NCI-H446 (cell line): Measurements from ENCODE around the gene KLHL9.
"Not testable (repeated sequence)": the region's sequence is repeated elsewhere in the genome, so short reads cannot be mapped to it uniquely, and the experiment has no call there.

ENCODE experiments used
- DNase-seq, 2 experiments: peaks; one replicate each; lab custom pipeline; 2025; lab: John Stamatoyannopoulos, UW

Gene KLHL9, protein sequence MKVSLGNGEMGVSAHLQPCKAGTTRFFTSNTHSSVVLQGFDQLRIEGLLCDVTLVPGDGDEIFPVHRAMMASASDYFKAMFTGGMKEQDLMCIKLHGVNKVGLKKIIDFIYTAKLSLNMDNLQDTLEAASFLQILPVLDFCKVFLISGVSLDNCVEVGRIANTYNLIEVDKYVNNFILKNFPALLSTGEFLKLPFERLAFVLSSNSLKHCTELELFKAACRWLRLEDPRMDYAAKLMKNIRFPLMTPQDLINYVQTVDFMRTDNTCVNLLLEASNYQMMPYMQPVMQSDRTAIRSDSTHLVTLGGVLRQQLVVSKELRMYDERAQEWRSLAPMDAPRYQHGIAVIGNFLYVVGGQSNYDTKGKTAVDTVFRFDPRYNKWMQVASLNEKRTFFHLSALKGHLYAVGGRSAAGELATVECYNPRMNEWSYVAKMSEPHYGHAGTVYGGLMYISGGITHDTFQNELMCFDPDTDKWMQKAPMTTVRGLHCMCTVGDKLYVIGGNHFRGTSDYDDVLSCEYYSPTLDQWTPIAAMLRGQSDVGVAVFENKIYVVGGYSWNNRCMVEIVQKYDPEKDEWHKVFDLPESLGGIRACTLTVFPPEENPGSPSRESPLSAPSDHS

DNA sequence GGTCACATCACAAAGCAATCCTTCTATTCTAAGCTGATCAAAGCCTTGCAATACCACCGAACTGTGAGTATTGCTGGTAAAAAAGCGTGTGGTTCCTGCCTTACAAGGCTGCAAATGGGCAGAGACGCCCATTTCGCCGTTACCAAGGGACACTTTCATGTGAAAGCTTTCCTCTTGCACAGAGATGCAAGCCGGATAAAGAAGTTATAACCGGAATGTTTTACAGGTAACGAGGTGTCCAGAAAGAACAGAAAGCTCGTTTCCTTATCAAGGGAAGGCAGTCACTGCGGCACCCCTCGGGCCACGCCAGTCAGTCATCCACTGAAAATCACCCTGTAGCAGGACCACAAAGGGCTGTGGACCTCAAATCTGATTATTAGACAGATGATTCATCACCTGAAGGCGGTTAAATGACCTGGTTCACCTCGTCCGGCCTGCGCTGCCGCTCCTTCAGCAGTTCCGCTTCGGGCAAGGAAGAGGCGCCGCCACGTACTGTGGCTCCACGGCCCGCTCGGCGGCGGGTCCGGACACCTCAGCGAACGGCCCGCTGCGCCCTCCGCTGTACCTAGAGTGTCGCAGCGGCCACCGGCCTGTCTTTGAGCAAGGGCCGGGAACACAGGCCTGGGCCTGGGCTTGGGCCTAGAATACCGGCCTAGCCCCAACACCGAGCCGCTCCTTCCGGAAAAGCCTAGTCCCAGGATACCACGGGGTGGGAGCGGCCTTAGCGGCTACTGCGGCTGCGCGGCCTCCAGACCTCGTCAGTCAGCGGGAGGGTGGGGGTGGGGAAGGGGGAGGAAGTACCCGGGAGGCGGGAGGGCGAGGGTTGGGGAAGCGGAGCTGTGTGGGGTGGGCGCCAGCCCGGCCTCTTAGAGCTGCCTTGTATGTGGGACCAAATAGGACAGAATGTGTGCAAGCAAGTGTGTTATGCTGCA lies at the start of gene KLHL9:
TSS of gene KLHL9 (minus strand) at position 704 of the 932 bp plus-strand sequence. CDS start at position 159, 545 bp downstream.
- peak; percentile 92 to 94 for DNase-seq

DNA sequence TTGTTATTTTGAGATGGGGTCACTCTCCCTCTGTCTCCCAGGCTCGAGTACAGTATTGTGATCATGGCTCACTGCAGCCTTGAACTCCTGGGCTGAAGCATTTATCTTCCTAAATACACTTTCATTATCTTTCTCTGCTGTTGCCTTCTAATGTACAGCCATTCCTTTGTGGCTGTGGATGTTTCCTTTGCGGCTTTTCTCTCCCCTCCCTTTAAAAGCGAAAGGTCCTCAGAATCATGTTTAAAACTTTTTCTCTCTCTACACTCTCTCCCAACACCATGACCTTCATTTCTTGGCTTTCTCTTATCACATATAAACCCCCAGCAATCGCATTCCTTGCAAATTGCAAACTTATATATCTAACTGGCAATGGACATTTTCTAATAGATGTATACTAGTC lies 48.4 kb upstream of the KLHL9 start:
- no peak for DNase-seq

DNA sequence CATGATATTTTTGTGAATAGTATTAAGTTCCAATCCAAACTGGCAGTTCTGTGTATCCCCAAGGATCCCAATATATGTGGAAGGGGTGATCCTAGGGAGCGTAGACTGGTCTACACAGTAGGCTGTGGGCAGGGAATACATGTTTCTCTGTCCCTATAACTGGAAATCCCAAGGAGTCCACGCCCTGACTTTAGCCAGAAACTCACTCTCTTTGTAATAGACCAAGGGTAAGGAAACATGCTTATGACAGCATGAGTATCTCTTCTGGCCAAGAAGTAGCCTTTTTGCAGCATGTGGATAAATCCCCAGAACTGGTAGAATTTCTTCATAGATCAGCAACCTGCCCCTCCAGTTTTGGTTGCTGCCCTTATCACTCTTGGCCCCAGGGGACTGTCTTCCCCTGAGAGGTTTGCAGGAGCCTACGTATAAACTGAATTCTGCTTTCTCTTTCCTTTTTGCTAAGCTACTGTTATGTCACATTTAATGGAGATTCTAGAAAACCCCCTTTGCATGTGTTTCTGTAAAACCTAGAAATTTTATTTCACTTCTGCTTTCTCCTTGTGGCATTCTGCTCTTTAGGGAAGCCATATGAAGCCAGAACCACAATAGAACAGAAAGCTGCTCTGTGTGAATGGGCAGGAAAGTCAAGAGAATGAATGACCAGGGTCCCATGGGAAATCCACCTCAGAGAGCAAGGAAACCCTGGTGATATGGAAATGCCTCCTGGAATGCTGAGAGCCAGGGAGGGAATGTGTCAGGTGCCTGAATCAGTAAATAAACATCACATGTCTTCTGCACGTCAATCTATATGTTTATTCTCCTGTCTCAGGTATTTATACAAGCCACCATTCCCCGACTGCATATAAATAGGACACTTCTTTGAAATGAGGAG lies 46.5 kb upstream of the KLHL9 start:
- no peak for DNase-seq

DNA sequence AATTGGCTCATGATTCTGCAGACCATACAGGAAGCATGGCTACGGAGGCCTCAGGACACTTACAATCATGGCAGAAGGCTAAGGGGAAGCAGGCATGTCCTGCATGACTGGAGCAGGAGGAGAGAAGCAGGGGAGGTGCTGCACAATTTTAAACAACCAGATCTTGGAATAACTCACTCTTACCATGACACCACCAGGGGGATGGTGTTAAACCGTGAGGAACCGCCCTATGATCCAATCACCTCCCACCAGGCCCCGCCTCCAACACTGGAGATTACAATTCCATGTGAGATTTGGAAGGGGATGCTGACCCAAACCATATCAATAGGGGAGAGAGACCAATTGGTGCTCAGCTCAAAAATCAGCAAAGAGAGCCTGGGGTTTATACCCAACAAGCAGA lies 36.3 kb upstream of the KLHL9 start:
- not testable (repeated sequence) for DNase-seq

DNA sequence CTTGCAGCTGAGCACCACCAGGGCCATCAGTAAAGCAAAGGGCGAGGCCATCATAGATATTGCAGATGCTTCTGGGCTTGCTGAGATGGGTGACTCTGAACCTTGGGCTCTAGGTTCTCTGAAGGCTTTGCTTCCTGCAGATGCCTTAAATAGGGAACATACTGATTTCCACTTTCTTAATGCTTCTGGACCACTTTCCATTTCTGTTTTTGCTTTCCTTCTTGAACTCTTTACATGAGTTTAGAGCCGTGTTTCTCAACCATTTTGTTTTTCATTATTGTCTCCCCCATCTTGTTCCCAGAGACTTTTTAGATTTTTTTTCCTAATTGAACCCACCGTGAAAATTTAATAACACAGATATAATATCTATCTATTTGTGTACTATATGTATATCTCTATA lies 32.8 kb upstream of the KLHL9 start, which contains the start of gene IFNA13:
TSS of gene IFNA13 (minus strand) at position 101 of the 400 bp plus-strand sequence. CDS start at position 54, 47 bp downstream.
- DNase-seq = no peak

DNA sequence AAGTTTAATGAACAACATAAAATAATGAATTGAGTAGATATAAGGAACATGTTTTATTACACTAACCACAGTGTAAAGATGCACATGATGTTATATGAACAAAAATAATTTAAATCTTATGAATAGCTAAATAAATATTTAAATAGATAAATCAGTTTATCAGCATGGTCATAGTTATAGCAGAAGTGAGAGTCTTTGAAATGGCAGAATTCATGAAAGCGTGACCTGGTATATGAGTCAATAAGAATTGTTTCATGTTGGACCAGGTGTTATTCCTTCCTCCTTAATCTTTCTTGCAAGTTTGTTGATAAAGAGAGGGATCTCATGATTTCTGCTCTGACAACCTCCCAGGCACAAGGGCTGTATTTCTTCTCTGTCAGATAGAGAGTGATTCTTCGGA lies 32.0 kb upstream of the KLHL9 start:
- DNase-seq = not testable (repeated sequence)

DNA sequence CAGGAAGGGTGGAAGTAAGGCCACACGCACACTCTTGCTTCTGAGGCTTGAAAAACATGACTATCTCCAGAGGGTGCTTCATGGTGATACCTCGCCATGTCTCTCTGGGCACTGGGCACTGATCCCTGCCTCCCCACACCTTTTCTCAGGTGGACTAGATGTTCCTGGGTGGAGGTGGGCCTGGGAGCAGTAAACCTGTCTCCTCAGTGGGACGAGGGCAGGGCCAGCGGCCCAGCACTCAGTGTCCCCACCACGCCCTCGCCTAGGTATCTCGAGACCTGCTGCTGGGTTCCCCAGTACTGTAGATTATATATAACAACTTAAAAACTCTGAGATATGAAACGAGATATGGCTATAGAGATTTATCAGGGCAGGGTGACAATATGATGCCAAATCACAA lies 27.1 kb upstream of the KLHL9 start:
- no peak for DNase-seq

DNA sequence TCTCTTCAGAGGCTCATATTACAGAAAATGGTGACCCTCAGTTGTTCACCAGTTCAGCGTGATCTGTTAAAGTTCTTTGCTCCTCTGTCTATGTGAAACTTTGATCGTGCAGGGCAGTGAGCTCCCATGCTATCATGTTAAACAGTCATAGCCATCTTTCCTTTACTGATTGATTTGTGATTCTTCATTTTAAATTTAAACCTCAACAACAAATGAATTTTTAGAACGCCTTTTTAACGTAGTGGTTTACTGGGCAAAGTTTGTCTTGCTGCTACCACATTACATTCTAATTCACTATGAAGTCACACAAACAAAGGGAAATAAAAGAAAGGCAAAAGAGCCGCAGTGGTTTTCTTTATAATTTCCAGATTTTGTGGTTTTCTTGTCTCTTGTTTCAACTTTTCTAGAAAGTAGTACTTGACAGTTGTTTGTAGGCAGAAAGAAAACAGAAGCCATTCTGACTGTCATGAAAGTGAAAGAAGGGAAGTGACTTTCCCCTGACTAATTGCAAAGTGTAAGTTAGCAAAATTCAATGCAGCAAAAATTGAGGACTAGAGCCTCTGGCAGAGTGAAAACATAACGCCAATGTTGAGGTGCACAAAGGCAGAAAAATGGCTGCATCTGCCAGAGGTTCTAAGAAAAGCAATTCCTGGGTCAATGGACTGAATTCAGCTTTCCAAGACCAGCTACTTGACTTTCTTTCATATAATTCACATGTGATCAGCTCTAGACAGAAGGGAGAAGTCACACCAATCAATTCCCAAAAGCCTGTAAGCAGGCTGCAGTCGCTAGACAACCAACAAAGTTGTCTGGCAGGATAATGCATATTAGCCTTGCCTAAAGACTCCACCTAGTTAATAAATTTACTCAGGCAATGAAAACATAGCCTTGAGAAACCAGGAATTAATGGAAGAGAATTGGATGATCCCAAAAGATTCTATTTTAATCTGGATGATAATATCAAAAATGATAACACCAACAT lies 22.6 kb upstream of the KLHL9 start:
- DNase-seq = no peak

DNA sequence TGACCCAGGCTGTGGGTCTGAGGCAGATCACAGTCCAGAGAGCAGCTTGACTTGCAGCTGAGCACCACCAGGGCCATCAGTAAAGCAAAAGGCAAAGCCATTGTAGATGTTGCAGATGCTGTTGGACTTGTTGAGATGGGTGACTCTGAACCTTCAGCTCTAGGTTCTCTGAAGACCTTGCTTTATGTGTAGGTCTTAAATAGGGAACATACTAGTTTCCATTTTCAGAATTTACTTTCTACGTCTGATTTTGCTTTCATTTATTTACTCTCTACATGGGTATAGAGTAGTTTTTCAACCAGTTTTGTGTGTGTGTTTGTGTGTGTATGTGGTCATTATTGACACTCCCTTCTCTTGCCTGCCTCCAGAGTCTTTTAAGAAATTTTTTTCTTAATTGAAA lies 15.6 kb upstream of the KLHL9 start, which contains the start of gene IFNA6:
TSS of gene IFNA6 (minus strand) at position 101 of the 400 bp plus-strand sequence. CDS start at position 101, 0 bp downstream.
- no peak for DNase-seq

DNA sequence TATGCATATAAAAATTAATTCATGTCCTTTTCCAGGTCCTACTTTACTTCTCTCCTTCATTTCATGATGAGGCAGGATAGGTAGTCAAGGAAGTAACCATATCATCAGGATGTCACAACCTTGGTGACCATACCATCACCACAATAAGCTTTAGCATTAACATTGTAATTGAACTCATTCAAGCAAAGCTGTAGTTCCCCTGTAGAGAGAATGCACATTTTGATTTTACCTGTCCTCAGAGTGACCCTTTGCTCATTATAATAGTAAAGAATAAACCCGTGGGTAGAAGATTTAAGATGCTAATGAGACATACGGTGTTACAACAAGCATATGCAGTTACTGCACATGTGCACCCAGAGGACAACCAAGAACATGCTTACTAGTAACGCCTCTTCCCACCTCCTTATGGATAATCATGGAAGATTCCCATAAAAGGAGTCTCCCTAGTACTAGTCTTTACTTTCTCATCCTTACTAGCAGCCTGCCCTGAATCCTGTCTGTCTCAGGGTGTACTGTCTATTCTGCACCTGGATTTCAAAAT lies 13.3 kb upstream of the KLHL9 start:
- DNase-seq = no peak

DNA sequence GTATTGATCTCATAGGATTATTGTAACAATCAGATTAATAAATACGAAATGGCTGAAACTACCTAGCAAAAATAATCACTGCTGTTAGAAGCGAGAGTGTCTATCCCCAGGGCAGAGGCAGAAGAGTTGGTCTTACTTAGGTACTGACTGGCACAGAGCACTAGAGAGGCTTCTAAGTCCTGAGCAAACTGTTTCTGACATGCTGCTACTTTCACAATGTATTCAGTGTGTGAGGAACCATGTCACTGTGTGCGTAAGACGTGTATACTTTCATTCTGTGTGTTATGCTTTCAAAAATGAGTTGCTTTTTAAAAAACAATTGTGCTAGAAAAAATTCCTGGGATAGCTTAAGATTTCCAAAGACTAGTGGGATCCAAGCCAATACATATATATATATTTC lies 5.5 kb upstream of the KLHL9 start:
- no peak for DNase-seq

DNA sequence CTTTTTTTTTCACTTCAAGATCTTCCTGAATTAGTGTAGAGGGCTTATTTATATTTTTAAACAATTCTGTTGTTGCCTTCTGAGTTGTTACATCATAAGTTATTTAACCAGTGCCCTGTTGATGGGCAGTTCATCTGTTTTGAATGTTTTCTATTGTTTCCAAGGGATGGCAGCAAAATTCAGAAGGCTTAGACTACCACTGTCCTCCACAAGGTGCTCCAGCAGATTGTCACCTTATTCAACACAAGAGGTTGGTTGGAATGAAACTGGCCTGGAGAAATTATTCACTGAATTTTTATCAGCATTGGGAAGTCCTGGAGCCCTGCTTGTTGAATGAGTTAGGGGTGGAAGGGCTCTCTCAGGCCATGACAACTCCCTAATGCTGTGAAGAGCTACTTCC lies 1.3 kb upstream of the KLHL9 start:
- DNase-seq = no peak

DNA sequence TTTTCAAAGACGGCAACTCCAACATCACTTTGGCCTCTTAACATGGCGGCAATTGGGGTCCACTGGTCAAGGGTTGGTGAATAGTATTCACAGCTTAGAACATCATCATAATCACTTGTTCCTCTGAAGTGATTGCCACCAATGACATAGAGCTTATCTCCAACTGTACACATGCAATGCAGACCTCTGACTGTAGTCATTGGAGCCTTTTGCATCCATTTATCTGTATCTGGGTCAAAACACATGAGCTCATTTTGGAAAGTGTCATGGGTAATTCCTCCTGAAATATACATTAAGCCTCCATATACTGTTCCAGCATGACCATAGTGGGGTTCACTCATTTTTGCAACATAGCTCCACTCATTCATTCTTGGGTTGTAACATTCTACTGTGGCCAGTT lies 2.0 kb downstream of the KLHL9 start:
- DNase-seq = no peak

DNA sequence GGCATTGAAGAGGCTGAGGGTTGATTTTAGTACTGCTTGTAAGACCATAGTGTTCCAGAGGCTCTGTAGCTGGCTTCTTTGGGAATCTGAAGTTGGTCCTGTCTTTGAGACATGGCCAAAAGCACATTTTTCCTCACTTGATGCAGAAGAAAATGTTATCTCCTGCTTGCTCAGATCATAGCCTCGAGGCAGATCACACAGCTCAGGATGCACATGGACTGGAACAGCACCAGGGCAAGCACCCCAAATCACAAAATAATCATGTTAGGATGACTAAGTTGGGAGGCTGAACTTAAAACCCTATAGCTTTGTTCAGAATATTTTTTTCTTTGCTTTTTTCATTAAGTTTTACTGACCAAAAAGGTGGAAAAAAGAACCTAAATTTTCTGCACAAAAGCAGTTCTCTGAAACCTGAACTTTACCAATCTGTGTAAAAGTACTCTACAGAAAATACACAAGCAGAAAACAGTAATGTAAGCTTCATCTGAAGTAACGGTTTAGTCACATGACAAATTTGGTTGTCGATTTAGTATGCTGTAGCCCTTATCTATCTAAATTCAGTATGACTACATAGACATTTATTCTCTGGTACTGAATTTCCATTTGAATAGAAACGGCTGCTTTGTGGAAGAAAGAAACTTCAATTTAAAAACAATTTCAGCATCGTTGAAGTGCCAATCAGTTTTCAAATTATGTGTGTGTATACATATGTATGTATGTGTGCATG lies 3.4 kb downstream of the KLHL9 start:
- DNase-seq = no peak

DNA sequence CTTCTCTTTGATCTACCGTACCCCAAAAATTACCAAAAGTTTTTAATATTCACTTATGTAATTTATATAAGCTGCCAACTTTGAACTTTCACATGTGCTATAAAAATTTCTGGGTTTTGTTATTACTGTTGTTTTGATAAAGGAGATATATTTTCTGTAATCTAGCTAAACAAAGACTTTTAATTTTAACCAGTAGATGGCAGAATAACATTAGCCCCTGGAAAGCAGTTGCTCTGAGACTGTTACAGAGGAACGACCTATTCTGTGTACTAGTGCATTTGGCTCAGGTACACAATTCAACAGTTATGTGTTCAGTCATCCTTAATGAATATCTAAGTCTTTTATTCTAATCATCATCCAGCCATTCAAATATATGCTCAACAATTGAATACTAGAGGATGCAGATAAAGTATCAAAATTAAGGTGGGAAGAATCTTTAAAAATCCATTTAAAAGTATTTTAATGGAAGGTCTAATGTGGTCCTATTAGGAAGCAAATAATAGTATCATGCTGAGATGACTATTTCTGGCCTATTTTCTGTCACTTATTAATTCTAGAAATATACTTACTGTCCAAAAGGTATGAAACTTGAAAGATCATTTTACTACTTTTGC lies 8.6 kb downstream of the KLHL9 start:
- peak in 1 of 2 experiments; percentile 71 for DNase-seq

DNA sequence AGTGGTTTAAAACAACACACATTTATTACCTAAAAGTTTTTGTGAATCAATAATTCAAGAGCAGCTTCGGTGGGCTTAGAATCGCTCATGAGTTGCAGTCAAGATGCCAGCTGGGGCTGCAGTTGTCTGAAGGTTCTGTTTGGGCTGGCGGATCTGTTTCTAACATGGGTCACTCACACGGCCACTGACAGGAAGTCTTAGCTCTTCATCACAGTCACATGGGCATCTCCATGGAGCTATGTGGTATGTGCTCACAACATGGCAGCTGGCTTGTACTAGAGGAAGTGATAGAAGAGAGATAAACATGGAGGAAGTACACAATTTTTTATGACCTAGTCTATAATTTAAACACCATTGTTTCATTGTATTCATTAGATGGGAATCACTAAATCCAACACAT lies 11.2 kb downstream of the KLHL9 start:
- no peak for DNase-seq

DNA sequence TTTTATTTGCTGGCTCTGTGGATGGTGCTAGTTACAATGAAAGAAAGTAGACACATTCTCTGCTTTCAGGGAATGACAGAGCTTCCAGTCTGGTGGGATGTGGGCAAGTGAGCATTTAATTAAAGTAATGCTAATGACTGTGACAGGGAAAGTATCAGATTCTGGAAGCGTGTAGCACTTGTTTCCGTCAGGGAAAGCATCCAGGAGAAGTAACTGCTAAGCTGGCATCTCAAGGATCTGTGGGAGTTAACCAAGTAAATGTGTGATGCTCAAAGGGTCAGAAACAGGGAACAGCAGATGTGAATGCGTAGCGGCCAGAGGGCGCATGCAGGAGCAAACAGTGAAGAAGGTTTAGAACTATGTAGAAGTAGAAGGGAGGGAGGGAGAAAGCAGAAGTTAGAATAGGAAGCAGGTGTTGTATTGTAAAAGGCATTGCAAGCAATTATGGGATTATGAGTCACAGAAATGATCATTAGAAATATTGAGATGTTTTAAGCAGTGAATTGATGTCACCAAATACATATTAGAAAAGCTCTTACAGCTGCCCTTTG lies 12.2 kb downstream of the KLHL9 start:
- no peak for DNase-seq

DNA sequence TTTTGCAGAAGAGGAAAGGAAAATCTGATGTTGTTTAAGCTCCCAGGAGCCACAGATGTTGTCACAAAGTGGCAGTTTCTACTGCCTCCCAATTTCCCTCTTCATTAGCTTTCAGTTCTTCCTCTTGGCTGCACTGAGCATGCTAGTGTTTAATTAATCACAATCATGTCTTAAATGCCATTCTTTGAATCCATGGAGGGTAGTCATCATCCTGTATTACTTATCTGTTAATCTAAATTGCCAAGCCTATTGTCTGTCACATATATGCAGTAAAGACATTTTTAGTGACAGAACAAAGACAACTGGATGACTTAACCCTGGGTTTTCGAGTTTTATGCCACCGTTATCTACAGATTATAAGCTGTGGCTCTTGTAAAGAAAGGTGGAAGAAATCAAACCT lies 14.7 kb downstream of the KLHL9 start:
- no peak for DNase-seq
